Ovary (tissue), 9 donors: ENCODE data around the gene MED13. TPM values are rescaled to one million over a fixed set of nuclear protein-coding genes. Genes with fewer than 3 reads are reported as not detected.

ENCODE experiments used
- DNase-seq, 5 donors: peaks; one replicate each; pipeline ENCODE4 v3.0.0-alpha.2; 2019 to 2020
- H3K27ac ChIP-seq, 2 donors: fragments of 200-600 bp; one replicate each; pipeline versions ENCODE4 v1.5.1 to v1.8.0; 2019 to 2022
- H3K27me3 ChIP-seq: fragments of 200-600 bp; one replicate; pipeline ENCODE4 v1.8.0; 2022
- H3K36me3 ChIP-seq: fragments of 200-600 bp; sonication (generic); one replicate; pipeline ENCODE4 v1.5.1; 2019
- H3K4me1 ChIP-seq: one replicate; pipeline ENCODE4 v1.8.1; 2013; ENCODE audit warnings: mild to moderate bottlenecking, moderate library complexity; ENCODE audit not compliant: insufficient read depth
- H3K4me3 ChIP-seq: fragments of 200-600 bp; sonication (generic); one replicate; pipeline ENCODE4 v1.5.1; 2017
- H3K9me3 ChIP-seq, 2 donors: fragments of 200-600 bp in 1 of 2; sonication (generic) in 1 of 2; one replicate each; pipeline versions ENCODE4 v1.5.1 to v1.8.1; 2013 to 2019; ENCODE audit warnings: mild to moderate bottlenecking in 1 of 2, moderate library complexity in 1 of 2
- CTCF ChIP-seq, 3 donors: fragments of 450-650 bp in 2 of 3; fragments of 200-600 bp in 1 of 3; IDR thresholded peaks; one replicate each; pipeline versions ENCODE4 v1.5.1 to v1.8.0; 2016 to 2022; ENCODE audit warnings: antibody characterized with exemption in 3 of 3, mild to moderate bottlenecking in 1 of 3
- EP300 ChIP-seq: sonication (generic); formaldehyde crosslinking; IDR thresholded peaks from one replicate; pipeline ENCODE4 v1.6.1; 2017; ENCODE audit warnings: antibody characterized with exemption
- POLR2A ChIP-seq: fragments of 450-650 bp; IDR thresholded peaks from one replicate; pipeline ENCODE4 v1.6.1; 2017; ENCODE audit warnings: antibody characterized with exemption, mild to moderate bottlenecking, moderate library complexity
- WGBS, 3 donors: extraction: QIAGEN DNeasy Blood & Tissue Kit in 1 of 3; methylation state at CpG; one replicate each; pipeline versions ENCODE4 v1.1.5 to v1.1.7; 2013 to 2017; 5-methylcytosine and 5-hydroxymethylcytosine counted together
- intact Hi-C, 4 donors: fragments of 100-400 bp; cut with DNase I; formaldehyde crosslinking; loops; one replicate each; pipeline versions ENCODE4 v1.11.0 to v1.15.1; 2022 to 2023
- polyA plus RNA-seq, 2 donors: library from polyadenylated mRNA; stranded (reverse); fragments of 200-250 nt in 1 of 2; fragments of 350-450 nt in 1 of 2; fragmentation: Illumina TruSeq in 1 of 2; extraction: RNeasy Lipid Tissue Mini Kit (QIAGEN cat#74804) in 1 of 2; gene quantifications; one replicate each; pipeline ENCODE4 v1.2.3, GENCODE V29; 2013 to 2014
- total RNA-seq, 7 donors: library from RNA; depleted of rRNA in 2 of 7; stranded (reverse); fragments of >200 nt in 2 of 7; fragmentation: NEBNext Ultra II Directional in 3 of 7; extraction: Animal tissue kit (Norgen Biotek cat#: 25700) in 3 of 7; gene quantifications; one replicate each; pipeline versions ENCODE4 v1.1.0 to v1.2.4, GENCODE V29; 2016 to 2023
- donor health status: DM: no; HTN: no; CAD: no; lungs with moderate emphysema.
- donor health status: DM: no; HTN: no; CAD: no.
- donor health status: Bipolar disorder and iron deficiency.
- donor health status: DM: yes; HTN: yes; CAD: no.
- donor health status: DM: no; HTN: no; CAD: no.
- donor health status: DM: yes; HTN: yes; CAD: no.

Gene MED13
- total and polyA plus RNA-seq, 9 donors: 10.4 to 85.1 (median 55.8) TPM

GRCh38 chr17:62032480-62032879 lies 32.6 kb downstream of the MED13 start:
- Histone ChIP-seq H3K27me3 (no peaks in the 10 kb centered on the region), H3K4me3 (no peak overlapping the region), H3K36me3 (no peaks in the 10 kb centered on the region), H3K9me3 (no peaks in the 10 kb centered on the region), H3K4me1 (no peaks in the 10 kb centered on the region), H3K27ac (no peak overlapping the region)
- WGBS, 3 donors: 88 to 94% (median 90%) methylated on average over 2 of the region's 2 CpGs
- TF ChIP-seq CTCF (IDR thresholded peaks at IDR 0.05) (no peak), EP300 (no peak), POLR2A (no peak)
- intact Hi-C loops: no loop called here
- no peak for DNase-seq

- TF ChIP-seq CTCF (IDR thresholded peaks at IDR 0.05): no peak
- no peak for TF ChIP-seq EP300
- TF ChIP-seq POLR2A: no peak
- WGBS, 3 donors: 83 to 93% (median 92%) methylated on average over 6 of the region's 6 CpGs
Measured at GRCh38 chr17:62030264-62030663, 34.8 kb downstream of the MED13 start.

DNA sequence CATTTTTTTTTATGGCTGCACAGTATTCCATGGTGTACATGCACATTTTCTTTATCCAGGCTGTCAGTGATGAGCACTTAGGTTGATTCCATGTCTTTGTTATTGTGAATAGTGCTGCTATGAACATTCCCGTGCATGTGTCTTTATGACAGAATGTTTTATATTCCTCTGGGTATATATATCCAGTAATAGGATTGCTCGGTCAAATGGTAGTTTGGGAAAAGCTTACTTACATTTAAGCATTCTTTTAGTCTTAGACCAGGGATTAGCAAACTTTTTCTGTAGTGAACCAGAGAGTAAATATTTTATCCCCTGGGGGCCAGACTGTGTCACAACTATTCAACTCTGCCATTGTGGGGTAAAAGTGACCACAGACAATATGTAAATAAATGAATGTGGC lies 40.2 kb downstream of the MED13 start:
- intact Hi-C loops: no loop called here
- Histone ChIP-seq H3K27ac (no peak overlapping the region), H3K9me3 (no peaks in the 10 kb centered on the region), H3K4me1 (no peaks in the 10 kb centered on the region), H3K27me3 (no peaks in the 10 kb centered on the region), H3K36me3 (no peaks in the 10 kb centered on the region), H3K4me3 (no peak overlapping the region)
- TF ChIP-seq EP300 (no peak), POLR2A (no peak), CTCF (IDR thresholded peaks at IDR 0.05) (no peak)
- DNase-seq: no peak
- 85 to 92% (median 89%) methylated on average over 2 of the region's 2 CpGs for WGBS, 3 donors

More at GRCh38 chr17:62030264-62030663, 34.8 kb downstream of the MED13 start:
- H3K4me1 ChIP-seq: no peaks in the 10 kb centered on the region
- intact Hi-C loops: no loop called here
- no peak overlapping the region for H3K27ac ChIP-seq
- H3K4me3 ChIP-seq: no peak overlapping the region
- no peaks in the 10 kb centered on the region for H3K9me3 ChIP-seq
- H3K36me3 ChIP-seq: no peaks in the 10 kb centered on the region
- DNase-seq: no peak
- no peaks in the 10 kb centered on the region for H3K27me3 ChIP-seq

DNA sequence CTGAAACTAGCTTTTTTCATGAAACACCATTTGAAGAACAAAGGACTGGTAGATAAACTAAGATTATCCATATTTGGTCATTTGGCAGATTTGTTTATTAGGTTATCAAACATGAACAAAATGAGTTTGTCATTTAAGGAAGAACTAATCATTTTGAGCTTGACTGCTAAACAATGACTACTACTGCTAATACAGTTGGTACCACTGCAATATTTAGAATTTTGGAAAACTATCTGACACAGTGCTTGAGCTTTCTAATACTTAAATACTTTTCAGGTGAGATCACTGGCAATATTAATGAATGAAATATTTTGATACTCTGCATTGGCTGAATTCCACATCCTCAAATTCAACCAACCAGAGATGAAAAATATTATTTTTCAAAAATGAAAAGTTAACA lies 47.2 kb downstream of the MED13 start:
- Histone ChIP-seq H3K27me3 (no peaks in the 10 kb centered on the region), H3K27ac (no peak overlapping the region), H3K9me3 (no peaks in the 10 kb centered on the region), H3K4me1 (no peaks in the 10 kb centered on the region), H3K36me3 (no peaks in the 10 kb centered on the region), H3K4me3 (no peak overlapping the region)
- DNase-seq: no peak
- intact Hi-C loops: no loop called here
- no peak for TF ChIP-seq POLR2A
- TF ChIP-seq EP300: no peak
- no peak for TF ChIP-seq CTCF (IDR thresholded peaks at IDR 0.05)

GRCh38 chr17:62017496-62017895 lies 47.6 kb downstream of the MED13 start:
- no peaks in the 10 kb centered on the region for H3K9me3 ChIP-seq
- no peak for TF ChIP-seq EP300
- no peak for TF ChIP-seq CTCF (IDR thresholded peaks at IDR 0.05)
- TF ChIP-seq POLR2A: no peak
- no peak overlapping the region for H3K4me3 ChIP-seq
- H3K4me1 ChIP-seq: no peaks in the 10 kb centered on the region
- H3K27me3 ChIP-seq: no peaks in the 10 kb centered on the region
- no peak for DNase-seq
- WGBS, 3 donors: 98 to 100% (median 99%) methylated on average over 1 of the region's 1 CpG
- H3K27ac ChIP-seq: no peak overlapping the region
- H3K36me3 ChIP-seq: no peaks in the 10 kb centered on the region
- intact Hi-C loops: no loop called here
